IMR-90 (cell line): ENCODE results near the gene PHF20. TPM values are rescaled to one million over a fixed set of nuclear protein-coding genes. Genes with fewer than 3 reads are reported as not detected.

ENCODE experiments used
- ATAC-seq: fragments of 200-7000 bp; cut with Tn5 transposase; 2 replicates; pipeline ENCODE4 v1.9.1; 2020; ENCODE audit warnings: low read depth, mild to moderate bottlenecking, moderate library complexity
- BruUV-seq: library from RNA; stranded (reverse); fragments of 400-500 nt; replicated peaks from 2 replicates; lab custom pipeline; 2021; lab: Mats Ljungman, UMichigan
- CTCF ChIA-PET: fragments of 300-600 bp; formaldehyde crosslinking; extraction: SDS; loops from one replicate; lab custom pipeline; 2021; ENCODE audit warnings: antibody characterized with exemption; lab: Yijun Ruan, JAX
- POLR2A ChIA-PET: fragments of 300-600 bp; sonication (Branson Sonifier 250); formaldehyde crosslinking; loops from one replicate; lab custom pipeline; 2022; ENCODE audit warnings: antibody characterized with exemption; ENCODE audit not compliant: unreplicated experiment; lab: Charles Lee
- DNase-seq: peaks from one replicate; pipeline ENCODE4 v3.0.0; 2013
- H2AFZ ChIP-seq: replicated peaks from 2 replicates; pipeline ENCODE3; 2013; ENCODE audit warnings: low read length, mild to moderate bottlenecking; ENCODE audit not compliant: poor library complexity
- H2AK5ac ChIP-seq: 2 replicates; pipeline ENCODE4 v1.6.1; 2013; ENCODE audit warnings: low read depth, low read length, inconsistent platforms
- H2AK9ac ChIP-seq: replicated peaks from 2 replicates; pipeline ENCODE3; 2013; ENCODE audit warnings: mild to moderate bottlenecking, low read depth, low read length, moderate library complexity; ENCODE audit not compliant: poor library complexity
- H2BK120ac ChIP-seq: 2 replicates; pipeline ENCODE4 v1.6.1; 2013; ENCODE audit warnings: low read depth, low read length, inconsistent platforms
- H2BK15ac ChIP-seq: 3 replicates; pipeline ENCODE4 v1.6.1; 2013; ENCODE audit warnings: low read depth, low read length, inconsistent platforms
- H2BK20ac ChIP-seq: 2 replicates; pipeline ENCODE4 v1.6.1; 2013; ENCODE audit warnings: low read depth, mild to moderate bottlenecking, inconsistent platforms, low read length, moderate library complexity
- H2BK5ac ChIP-seq: 2 replicates; pipeline ENCODE4 v1.6.1; 2013; ENCODE audit warnings: mild to moderate bottlenecking, low read depth, low read length, inconsistent platforms; ENCODE audit not compliant: poor library complexity, severe bottlenecking
- H3K14ac ChIP-seq: replicated peaks from 2 replicates; pipeline ENCODE4 v1.6.1; 2013; ENCODE audit warnings: low read depth, low read length, inconsistent platforms
- H3K18ac ChIP-seq: 2 replicates; pipeline ENCODE4 v1.6.1; 2013; ENCODE audit warnings: low read depth, low read length, control low read depth
- H3K23ac ChIP-seq: 2 replicates; pipeline ENCODE4 v1.6.1; 2013; ENCODE audit warnings: low read depth, low read length, inconsistent platforms
- H3K27ac ChIP-seq: 2 replicates; pipeline ENCODE4 v1.5.1; 2013; ENCODE audit warnings: mild to moderate bottlenecking, control low read depth, low read length; ENCODE audit not compliant: insufficient read depth
- H3K27me3 ChIP-seq: 2 replicates; pipeline ENCODE4 v1.6.1; 2013; ENCODE audit warnings: low read length; ENCODE audit not compliant: control insufficient read depth, insufficient read depth
- H3K36me3 ChIP-seq: 2 replicates; pipeline ENCODE4 v1.6.1; 2013; ENCODE audit warnings: low read length, mixed read lengths; ENCODE audit not compliant: control insufficient read depth, insufficient read depth
- H3K4ac ChIP-seq: 2 replicates; pipeline ENCODE4 v1.6.1; 2013; ENCODE audit warnings: low read depth, low read length, inconsistent platforms
- H3K4me1 ChIP-seq: 2 replicates; pipeline ENCODE4 v1.6.1; 2013; ENCODE audit warnings: low read length, mixed read lengths; ENCODE audit not compliant: control insufficient read depth, insufficient read depth
- H3K4me2 ChIP-seq: 2 replicates; pipeline ENCODE4 v1.6.1; 2013; ENCODE audit warnings: low read depth, mild to moderate bottlenecking, control low read depth, low read length, moderate library complexity
- H3K4me3 ChIP-seq: 2 replicates; pipeline ENCODE4 v1.5.1; 2013; ENCODE audit warnings: low read depth, mild to moderate bottlenecking, control low read depth, low read length, moderate library complexity; ENCODE audit not compliant: insufficient read depth
- H3K56ac ChIP-seq: 2 replicates; pipeline ENCODE4 v1.6.1; 2013; ENCODE audit warnings: low read length, inconsistent platforms; ENCODE audit not compliant: insufficient read depth; ENCODE audit errors: extremely low read depth
- H3K79me1 ChIP-seq, 2 experiments: 2 replicates each; pipeline ENCODE4 v1.6.1; 2013; ENCODE audit warnings: low read length in 2 of 2, inconsistent platforms in 1 of 2, low read depth in 1 of 2
- H3K9ac ChIP-seq: 2 replicates; pipeline ENCODE4 v1.6.1; 2013; ENCODE audit warnings: low read depth, low read length, control low read depth
- H3K9me1 ChIP-seq: 2 replicates; pipeline ENCODE4 v1.6.1; 2013; ENCODE audit warnings: low read length, inconsistent platforms; ENCODE audit not compliant: insufficient read depth
- H3K9me3 ChIP-seq: 2 replicates; pipeline ENCODE4 v1.6.1; 2013; ENCODE audit warnings: low read length; ENCODE audit not compliant: control insufficient read depth, insufficient read depth
- H4K20me1 ChIP-seq: 2 replicates; pipeline ENCODE4 v1.6.1; 2013; ENCODE audit warnings: low read length, inconsistent platforms; ENCODE audit not compliant: insufficient read depth
- H4K5ac ChIP-seq: 2 replicates; pipeline ENCODE4 v1.6.1; 2013; ENCODE audit warnings: mild to moderate bottlenecking, low read depth, low read length, control low read depth
- H4K8ac ChIP-seq, 2 experiments: 2 replicates each; pipeline ENCODE4 v1.6.1; 2013; ENCODE audit warnings: low read depth in 2 of 2, low read length in 2 of 2, control low read depth in 1 of 2, inconsistent platforms in 1 of 2
- H4K91ac ChIP-seq: 2 replicates; pipeline ENCODE4 v1.6.1; 2013; ENCODE audit warnings: low read depth, low read length, inconsistent platforms; ENCODE audit not compliant: insufficient read depth
- POLR2A ChIP-seq: IDR thresholded peaks from 2 replicates; pipeline ENCODE4 v1.6.1; 2012; ENCODE audit warnings: mild to moderate bottlenecking, low read depth, low read length
- RAD21 ChIP-seq: IDR thresholded peaks from 2 replicates; pipeline ENCODE4 v1.6.1; 2012; ENCODE audit warnings: low read length, improper control_type of control experiment
- RCOR1 ChIP-seq: IDR thresholded peaks from 2 replicates; pipeline ENCODE4 v1.6.1; 2012; ENCODE audit warnings: mild to moderate bottlenecking, low read length, improper control_type of control experiment; ENCODE audit not compliant: insufficient replicate concordance
- WGBS, 2 experiments: methylation state at CpG; one replicate each; pipeline versions ENCODE4 v1.1.5 to v1.1.7; 2013; ENCODE audit warnings: missing lambda C conversion rate in 2 of 2; ENCODE audit not compliant: insufficient read length in 1 of 2; ENCODE audit errors: extremely low coverage in 2 of 2; 5-methylcytosine and 5-hydroxymethylcytosine counted together
- dilution Hi-C: fragments of 300-500 bp; cut with HindIII; formaldehyde crosslinking; loops from one replicate; pipeline ENCODE4 v1.14.3; 2018; ENCODE audit warnings: low sequenced_read_pairs; ENCODE audit not compliant: unreplicated experiment
- in situ Hi-C: fragments of 300-500 bp; cut with MboI; formaldehyde crosslinking; loops from 3 replicates; pipeline ENCODE4 v1.14.3; 2019; ENCODE audit warnings: low sequenced_read_pairs, inconsistent platforms, mixed read lengths
- intact Hi-C: fragments of 100-400 bp; cut with micrococcal nuclease; formaldehyde crosslinking; loops from 2 replicates; pipeline ENCODE4 v1.10.0; 2022
- polyA plus RNA-seq, 3 experiments: library from polyadenylated mRNA; depleted of rRNA; stranded (reverse); fragments of >200 nt; gene quantifications; 2 replicates each; pipeline ENCODE4 v1.2.3, GENCODE V29; 2012; ENCODE audit warnings: low replicate concordance in 1 of 3
- total RNA-seq: library from RNA; depleted of rRNA; stranded (reverse); fragments of >200 nt; gene quantifications from 2 replicates; pipeline ENCODE4 v1.2.3, GENCODE V29; 2012
- TF ChIP-seq, protein P1 (sequence below): fragments of 150-350 bp; IDR thresholded peaks from 2 replicates; pipeline ENCODE4 v1.6.1; 2016; ENCODE audit warnings: low read depth, mild to moderate bottlenecking, low read length, moderate library complexity, borderline replicate concordance

The PHF20 gene
- total and polyA plus RNA-seq, 2 of the 4 experiments (the other 2 are of a cell fraction), result 22.0 to 22.5 TPM

DNA sequence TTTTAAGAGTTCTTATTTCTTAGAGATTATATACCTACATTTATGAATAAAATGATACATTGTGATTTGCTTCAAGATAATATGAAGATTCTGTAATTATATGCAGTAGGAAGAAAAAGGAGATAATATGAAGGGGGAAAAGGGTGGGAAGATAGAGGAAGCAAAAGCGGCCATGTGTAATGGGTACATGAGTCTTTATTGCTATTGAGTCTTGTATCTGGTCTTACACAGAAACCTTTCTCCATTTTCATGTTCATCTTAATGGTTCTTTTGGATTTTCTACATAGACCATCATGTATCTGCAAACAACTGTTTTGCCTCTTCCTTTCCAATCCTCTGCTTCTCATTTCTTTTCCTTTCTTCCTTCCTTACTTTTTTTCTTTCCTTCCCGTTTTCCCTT lies 36.1 kb downstream of the PHF20 start:
- Histone ChIP-seq H3K36me3 (peaks cover 21% of the 10 kb centered on the region), H4K91ac (no peak overlapping the region), H2BK20ac (no peak overlapping the region), H2BK5ac (no peak overlapping the region), H4K8ac (no peak overlapping the region), H4K5ac (no peak overlapping the region), H3K56ac (no peak overlapping the region), H3K14ac (no peak overlapping the region), H2BK15ac (no peak overlapping the region), H3K23ac (no peak overlapping the region), H4K20me1 (no peaks in the 10 kb centered on the region; the same call in 1 of the 2 replicates), H2BK120ac (no peak overlapping the region), H3K9me3 (no peaks in the 10 kb centered on the region), H3K9ac (no peak overlapping the region), H3K27me3 (no peaks in the 10 kb centered on the region), H2AK9ac (no peak overlapping the region), H3K4me2 (no peak overlapping the region), H2AFZ (no peak overlapping the region), H2AK5ac (no peak overlapping the region), H3K9me1 (no peaks in the 10 kb centered on the region), H3K4ac (no peak overlapping the region), H3K4me1 (no peaks in the 10 kb centered on the region), H3K27ac (no peak overlapping the region), H3K79me1 (peaks cover 29 to 44% of the 10 kb centered on the region in 2 experiments), H3K18ac (no peak overlapping the region), H3K4me3 (no peak overlapping the region)
- ChIA-PET CTCF (no interaction called here), POLR2A (no interaction called here)
- intact Hi-C loops, result no loop called here
- in situ Hi-C loops, result no loop called here
- no peak for DNase-seq
- TF ChIP-seq POLR2A (no peak), RCOR1 (no peak), RAD21 (no peak)
- TF ChIP-seq, protein P1, sequence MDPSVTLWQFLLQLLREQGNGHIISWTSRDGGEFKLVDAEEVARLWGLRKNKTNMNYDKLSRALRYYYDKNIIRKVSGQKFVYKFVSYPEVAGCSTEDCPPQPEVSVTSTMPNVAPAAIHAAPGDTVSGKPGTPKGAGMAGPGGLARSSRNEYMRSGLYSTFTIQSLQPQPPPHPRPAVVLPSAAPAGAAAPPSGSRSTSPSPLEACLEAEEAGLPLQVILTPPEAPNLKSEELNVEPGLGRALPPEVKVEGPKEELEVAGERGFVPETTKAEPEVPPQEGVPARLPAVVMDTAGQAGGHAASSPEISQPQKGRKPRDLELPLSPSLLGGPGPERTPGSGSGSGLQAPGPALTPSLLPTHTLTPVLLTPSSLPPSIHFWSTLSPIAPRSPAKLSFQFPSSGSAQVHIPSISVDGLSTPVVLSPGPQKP, result no peak
- no TSS peak for BruUV-seq
- no peak for ATAC-seq
- dilution Hi-C loops, result no loop called here
- no CpG with 5 or more reads among the region's 2 CpGs for WGBS, 2 experiments
